ENCODE results near the gene ANXA6.

GRCh38 chr5:151076616-151077015 lies 81.0 kb downstream of the ANXA6 start:
- TF ChIP-seq YY1 (IDR thresholded peaks at IDR 0.05; ENCODE audit: insufficient read depth, insufficient read length) (no peak), ZNF274 (IDR thresholded peaks at IDR 0.05; ENCODE audit: low read depth, low read length) (no peak)

Data from NT2/D1 (cell line).